Body of pancreas (tissue), 4 donors: Measurements from ENCODE around the gene PREP. TPM values are rescaled to one million over a fixed set of nuclear protein-coding genes. Genes with fewer than 3 reads are reported as not detected.

Experiments
- ATAC-seq: fragments of 150-250 bp; one replicate; pipeline ENCODE4 v1.9.1; 2016
- DNase-seq, 4 donors: peaks; one replicate each; pipeline ENCODE4 v3.0.0-alpha.2; 2019
- H3K27ac ChIP-seq, 4 donors: fragments of 200-600 bp; sonication (generic); 1 replicate in 3 of 4; 2 replicates in 1 of 4; pipeline versions ENCODE4 v1.5.1 to v1.6.1; 2016 to 2019; ENCODE audit warnings: mild to moderate bottlenecking in 1 of 4, mixed read lengths in 1 of 4, moderate library complexity in 1 of 4
- H3K27me3 ChIP-seq, 2 donors: fragments of 200-600 bp; sonication (generic); one replicate each; pipeline ENCODE4 v1.6.0; 2016; ENCODE audit warnings: mild to moderate bottlenecking in 1 of 2
- H3K36me3 ChIP-seq, 2 donors: fragments of 200-600 bp; sonication (generic); replicated peaks in 1 of 2; 2 replicates each; pipeline ENCODE4 v1.5.1; 2016; ENCODE audit warnings: low read depth in 2 of 2; ENCODE audit not compliant: insufficient read depth in 1 of 2
- H3K4me1 ChIP-seq: fragments of 200-600 bp; sonication (generic); one replicate; pipeline ENCODE4 v1.6.0; 2016
- H3K4me3 ChIP-seq, 2 donors: fragments of 200-600 bp; sonication (generic); 1 replicate in 1 of 2; 2 replicates in 1 of 2; pipeline ENCODE4 v1.5.1; 2016 to 2019
- H3K9me3 ChIP-seq, 3 donors: fragments of 200-600 bp; sonication (generic); 1 replicate in 2 of 3; 2 replicates in 1 of 3; pipeline ENCODE4 v1.5.1; 2016
- POLR2A ChIP-seq, 3 donors: fragments of 450-650 bp; IDR thresholded peaks; one replicate each; pipeline ENCODE4 v1.6.1; 2016; ENCODE audit warnings: antibody characterized with exemption in 3 of 3, mild to moderate bottlenecking in 2 of 3
- WGBS, 2 donors: methylation state at CpG; one replicate each; pipeline ENCODE4 v1.1.5; 2017; 5-methylcytosine and 5-hydroxymethylcytosine counted together
- intact Hi-C: fragments of 100-400 bp; cut with DNase I; formaldehyde crosslinking; loops from one replicate; pipeline ENCODE4 v1.15.1; 2023
- total RNA-seq, 2 donors: library from RNA; depleted of rRNA; stranded (reverse); fragments of >200 nt; gene quantifications; one replicate each; pipeline ENCODE4 v1.1.0, GENCODE V29; 2016
- TF ChIP-seq, protein P1 (sequence below), 7 experiments: fragments of 450-650 bp in 4 of 7; fragments of 200-600 bp in 3 of 7; sonication (generic) in 3 of 7; IDR thresholded peaks; one replicate each; pipeline ENCODE4 v1.5.1; 2016 to 2019; ENCODE audit warnings: antibody characterized with exemption in 7 of 7

PREP gene
- total RNA-seq, 2 donors from 2014 or later: 10.1 to 21.8 TPM

DNA sequence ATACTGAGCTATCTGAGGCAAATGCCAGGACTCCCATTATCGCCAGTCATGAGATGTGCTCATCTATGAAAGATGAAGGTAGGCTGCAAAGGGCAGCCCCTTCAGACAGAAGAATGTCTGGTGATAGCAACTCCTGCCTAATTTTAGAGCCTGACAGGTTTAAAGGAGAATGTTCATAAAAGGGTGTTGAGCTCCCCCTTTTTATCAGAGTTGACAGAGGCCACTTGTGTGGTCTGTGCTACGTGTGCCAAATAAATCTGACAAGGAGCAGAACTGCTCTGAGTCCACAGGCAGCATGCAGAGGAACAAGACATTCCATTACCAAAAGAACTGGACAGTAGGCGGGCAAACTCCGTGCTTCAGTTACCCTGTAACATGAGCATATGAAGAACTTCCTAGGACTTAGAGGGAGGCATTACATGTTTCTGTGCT lies 101.8 kb downstream of the PREP start:
- Histone ChIP-seq H3K27ac (no peak overlapping the region), H3K4me3 (no peak overlapping the region)
- no peak for DNase-seq

DNA sequence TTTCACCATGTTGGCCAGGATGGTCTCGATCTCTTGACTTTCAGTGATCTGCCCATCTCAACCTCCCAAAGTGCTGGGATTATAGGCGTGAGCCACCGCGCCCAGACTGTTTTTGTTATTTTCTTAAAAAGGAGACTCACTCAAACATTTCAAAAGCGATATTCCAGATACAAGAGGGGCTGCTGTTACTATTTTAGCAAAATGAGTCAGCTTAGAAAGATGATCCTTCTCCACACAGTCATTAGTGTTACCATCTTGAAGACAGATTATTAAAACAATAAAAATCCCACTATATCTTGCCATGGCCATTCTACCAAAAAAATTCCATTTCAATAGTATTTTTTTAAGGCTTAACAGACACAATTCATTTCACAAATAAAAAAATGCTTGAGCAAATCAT lies 102.8 kb downstream of the PREP start:
- H3K36me3 ChIP-seq: no peaks in the 10 kb centered on the region
- H3K27me3 ChIP-seq: no peaks in the 10 kb centered on the region

More for the DNA sequence above, 101.8 kb downstream of the PREP start:
- Histone ChIP-seq H3K4me1 (no peaks in the 10 kb centered on the region), H3K9me3 (no peaks in the 10 kb centered on the region), H3K27me3 (no peaks in the 10 kb centered on the region), H3K36me3 (no peaks in the 10 kb centered on the region)
- ATAC-seq: no peak
- TF ChIP-seq POLR2A (IDR thresholded peaks at IDR 0.05): no peak
- 88 to 90% methylated on average over 4 of the region's 4 CpGs for WGBS, 2 donors
- intact Hi-C loops: no loop called here

DNA sequence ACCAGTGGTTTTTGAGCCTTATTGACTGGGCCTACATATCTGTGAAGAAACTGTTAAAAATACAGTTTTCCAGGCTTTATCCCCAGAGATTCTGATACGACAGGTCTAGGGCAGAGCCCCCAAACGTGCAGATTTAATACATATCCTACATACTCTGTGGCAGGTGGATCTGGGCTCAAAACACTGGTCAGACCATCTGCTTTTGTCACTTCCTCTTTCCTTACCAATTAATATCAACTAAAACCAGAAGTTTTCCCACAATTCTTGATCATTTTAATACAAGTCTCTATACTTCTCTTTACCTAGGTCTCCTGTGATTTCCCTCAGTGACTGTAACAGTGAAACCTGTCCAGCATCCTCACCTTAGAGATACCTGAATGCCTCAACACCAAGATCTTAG lies 108.8 kb downstream of the PREP start:
- Histone ChIP-seq H3K4me1 (no peaks in the 10 kb centered on the region), H3K27me3 (no peaks in the 10 kb centered on the region), H3K4me3 (no peak overlapping the region), H3K27ac (no peak overlapping the region), H3K9me3 (peaks cover 0 to 5% (median 0%) of the 10 kb centered on the region in 3 donors), H3K36me3 (no peaks in the 10 kb centered on the region)
- 62 to 96% methylated on average over 2 of the region's 2 CpGs for WGBS, 2 donors
- TF ChIP-seq, protein P1, sequence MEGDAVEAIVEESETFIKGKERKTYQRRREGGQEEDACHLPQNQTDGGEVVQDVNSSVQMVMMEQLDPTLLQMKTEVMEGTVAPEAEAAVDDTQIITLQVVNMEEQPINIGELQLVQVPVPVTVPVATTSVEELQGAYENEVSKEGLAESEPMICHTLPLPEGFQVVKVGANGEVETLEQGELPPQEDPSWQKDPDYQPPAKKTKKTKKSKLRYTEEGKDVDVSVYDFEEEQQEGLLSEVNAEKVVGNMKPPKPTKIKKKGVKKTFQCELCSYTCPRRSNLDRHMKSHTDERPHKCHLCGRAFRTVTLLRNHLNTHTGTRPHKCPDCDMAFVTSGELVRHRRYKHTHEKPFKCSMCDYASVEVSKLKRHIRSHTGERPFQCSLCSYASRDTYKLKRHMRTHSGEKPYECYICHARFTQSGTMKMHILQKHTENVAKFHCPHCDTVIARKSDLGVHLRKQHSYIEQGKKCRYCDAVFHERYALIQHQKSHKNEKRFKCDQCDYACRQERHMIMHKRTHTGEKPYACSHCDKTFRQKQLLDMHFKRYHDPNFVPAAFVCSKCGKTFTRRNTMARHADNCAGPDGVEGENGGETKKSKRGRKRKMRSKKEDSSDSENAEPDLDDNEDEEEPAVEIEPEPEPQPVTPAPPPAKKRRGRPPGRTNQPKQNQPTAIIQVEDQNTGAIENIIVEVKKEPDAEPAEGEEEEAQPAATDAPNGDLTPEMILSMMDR (IDR thresholded peaks at IDR 0.05): no peak
- no peak for TF ChIP-seq POLR2A (IDR thresholded peaks at IDR 0.05)
- intact Hi-C loops: no loop called here
- no peak for ATAC-seq
- no peak for DNase-seq

More for the DNA sequence above, 102.8 kb downstream of the PREP start:
- ATAC-seq (no peak), DNase-seq (no peak)
- 97 to 99% methylated on average over 5 of the region's 5 CpGs for WGBS, 2 donors
- no peaks in the 10 kb centered on the region for H3K4me1 ChIP-seq
- TF ChIP-seq POLR2A (IDR thresholded peaks at IDR 0.05): no peak
- TF ChIP-seq, protein P1 (IDR thresholded peaks at IDR 0.05): no peak
- no peak overlapping the region for H3K4me3 ChIP-seq
- intact Hi-C loops: no loop called here
- H3K27ac ChIP-seq: no peak overlapping the region
- H3K9me3 ChIP-seq: no peaks in the 10 kb centered on the region

DNA sequence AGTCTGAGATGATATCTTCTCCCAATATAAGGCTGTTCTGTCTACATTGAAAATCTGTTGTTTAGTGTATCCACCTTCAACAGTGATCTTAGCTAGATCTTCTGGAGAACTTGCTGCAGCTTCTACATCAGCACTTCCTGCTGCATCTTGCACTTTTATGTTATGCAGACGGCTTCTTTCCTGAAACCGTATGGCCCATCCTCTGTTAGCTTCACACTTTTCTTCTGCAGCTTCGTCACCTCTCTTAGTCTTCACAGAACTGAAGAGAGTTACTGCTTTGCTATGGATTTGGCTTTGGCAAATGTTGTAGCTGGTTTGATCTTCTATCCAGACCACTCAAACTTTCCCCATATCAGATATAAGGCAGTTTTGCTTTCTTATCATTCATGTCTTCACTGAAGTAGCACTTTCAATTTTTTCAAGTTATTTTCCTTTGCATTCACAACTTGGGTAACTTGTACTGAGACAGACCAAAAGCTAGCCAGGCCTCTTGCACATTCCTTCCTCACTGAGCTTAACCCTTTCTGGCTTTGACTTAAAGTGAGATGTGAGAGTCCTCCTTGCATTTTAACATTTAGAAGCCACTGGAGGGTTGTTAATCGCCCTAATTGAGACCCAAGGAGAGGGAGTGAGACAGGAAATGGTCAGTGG lies 110.1 kb downstream of the PREP start:
- 85 to 99% methylated on average over 4 of the region's 4 CpGs for WGBS, 2 donors
- H3K9me3 ChIP-seq: peaks cover 0 to 5% (median 0%) of the 10 kb centered on the region in 3 donors
- DNase-seq: no peak
- H3K27me3 ChIP-seq: no peaks in the 10 kb centered on the region
- ATAC-seq: no peak
- intact Hi-C loops: no loop called here
- H3K4me3 ChIP-seq: no peak overlapping the region
- TF ChIP-seq POLR2A (IDR thresholded peaks at IDR 0.05): no peak
- TF ChIP-seq, protein P1 (IDR thresholded peaks at IDR 0.05): no peak
- H3K36me3 ChIP-seq: no peaks in the 10 kb centered on the region
- H3K27ac ChIP-seq: no peak overlapping the region
- H3K4me1 ChIP-seq: no peaks in the 10 kb centered on the region

DNA sequence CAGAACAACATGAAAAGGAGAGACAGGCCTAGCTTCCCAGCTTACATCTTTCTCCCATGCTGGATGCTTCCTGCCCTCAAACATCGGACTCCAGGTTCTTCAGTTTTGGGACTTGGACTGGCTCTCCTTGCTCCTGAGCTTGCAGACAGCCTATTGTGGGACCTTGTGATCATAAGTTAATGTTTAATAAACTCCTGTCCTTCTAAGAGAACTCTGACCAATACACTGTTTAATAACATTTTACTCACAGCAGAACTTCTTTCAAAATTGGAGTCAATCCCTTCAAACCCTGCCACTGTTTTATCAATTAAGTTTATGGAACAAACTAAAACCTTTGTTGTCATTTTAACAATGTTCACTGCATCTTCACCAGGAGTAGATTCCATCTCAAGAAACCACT lies 111.4 kb downstream of the PREP start:
- Histone ChIP-seq H3K27ac (no peak overlapping the region), H3K36me3 (no peaks in the 10 kb centered on the region), H3K9me3 (peaks cover 0 to 5% (median 0%) of the 10 kb centered on the region in 3 donors), H3K27me3 (no peaks in the 10 kb centered on the region), H3K4me3 (no peak overlapping the region), H3K4me1 (no peaks in the 10 kb centered on the region)
- TF ChIP-seq, protein P1 (IDR thresholded peaks at IDR 0.05): no peak
- no peak for TF ChIP-seq POLR2A (IDR thresholded peaks at IDR 0.05)
- intact Hi-C loops: no loop called here
- WGBS, 2 donors: 94% methylated on average over 1 of the region's 1 CpG
- ATAC-seq: no peak
- DNase-seq: no peak
